Spleen (tissue), 11 donors: ENCODE results near the gene MKLN1. TPM values are rescaled to one million over a fixed set of nuclear protein-coding genes. Genes with fewer than 3 reads are reported as not detected.

Experiments
- DNase-seq: peaks from one replicate; pipeline ENCODE4 v3.0.0-alpha.2; 2020
- H3K27ac ChIP-seq, 8 donors: fragments of 200-600 bp; sonication (generic) in 7 of 8; 1 replicate in 4 of 8; 2 replicates in 4 of 8; pipeline versions ENCODE4 v1.5.0 to v1.8.0; 2016 to 2021; ENCODE audit warnings: inconsistent platforms in 4 of 8, mild to moderate bottlenecking in 4 of 8, moderate library complexity in 1 of 8
- H3K27me3 ChIP-seq, 7 donors: fragments of 200-600 bp; sonication (generic) in 6 of 7; replicated peaks in 1 of 7; 1 replicate in 4 of 7; 2 replicates in 3 of 7; pipeline versions ENCODE4 v1.5.0 to v1.8.0; 2016 to 2021; ENCODE audit warnings: inconsistent platforms in 3 of 7, mild to moderate bottlenecking in 1 of 7
- H3K36me3 ChIP-seq, 6 donors: fragments of 200-600 bp; sonication (generic) in 5 of 6; 1 replicate in 4 of 6; 2 replicates in 2 of 6; pipeline versions ENCODE4 v1.5.0 to v1.8.0; 2016 to 2021; ENCODE audit warnings: inconsistent platforms in 2 of 6
- H3K4me1 ChIP-seq, 6 donors: fragments of 200-600 bp; sonication (generic) in 5 of 6; 1 replicate in 3 of 6; 2 replicates in 3 of 6; pipeline versions ENCODE4 v1.5.0 to v1.8.0; 2016 to 2021; ENCODE audit warnings: inconsistent platforms in 3 of 6
- H3K4me3 ChIP-seq, 8 donors: fragments of 200-600 bp; sonication (generic) in 7 of 8; 1 replicate in 4 of 8; 2 replicates in 4 of 8; pipeline versions ENCODE4 v1.5.0 to v1.8.0; 2016 to 2021; ENCODE audit warnings: inconsistent platforms in 4 of 8, mild to moderate bottlenecking in 4 of 8, moderate library complexity in 2 of 8
- H3K9me3 ChIP-seq, 8 donors: fragments of 200-600 bp; sonication (generic) in 7 of 8; 1 replicate in 4 of 8; 2 replicates in 4 of 8; pipeline versions ENCODE4 v1.5.0 to v1.8.0; 2016 to 2021; ENCODE audit warnings: inconsistent platforms in 4 of 8
- CTCF ChIP-seq, 11 experiments: fragments of 200-600 bp in 7 of 11; fragments of 450-650 bp in 4 of 11; sonication (generic) in 4 of 11; IDR thresholded peaks in 8 of 11; conservative IDR thresholded peaks in 3 of 11; 1 replicate in 7 of 11; 2 replicates in 4 of 11; pipeline versions ENCODE4 v1.4.0 to v1.8.0; 2016 to 2021; ENCODE audit warnings: antibody characterized with exemption in 11 of 11, inconsistent platforms in 4 of 11, mild to moderate bottlenecking in 1 of 11
- POLR2A ChIP-seq, 3 donors: fragments of 450-650 bp; IDR thresholded peaks; one replicate each; pipeline ENCODE4 v1.5.1; 2017; ENCODE audit warnings: antibody characterized with exemption in 3 of 3, mild to moderate bottlenecking in 1 of 3
- POLR2AphosphoS5 ChIP-seq, 3 donors: sonication (generic); formaldehyde crosslinking; IDR thresholded peaks; one replicate each; pipeline ENCODE4 v1.5.1; 2017; ENCODE audit warnings: antibody characterized with exemption in 3 of 3
- WGBS, 5 donors: extraction: QIAGEN DNeasy Blood & Tissue Kit in 3 of 5; methylation state at CpG; one replicate each; pipeline versions ENCODE4 v1.1.5 to v1.1.7; 2013 to 2018; 5-methylcytosine and 5-hydroxymethylcytosine counted together
- intact Hi-C: fragments of 100-400 bp; cut with DNase I; formaldehyde crosslinking; loops from one replicate; pipeline ENCODE4 v1.15.0; 2023; ENCODE audit warnings: low total_unique reads
- polyA plus RNA-seq, 3 donors: library from polyadenylated mRNA; stranded (reverse); fragments of 200-250 nt; gene quantifications; one replicate each; pipeline ENCODE4 v1.2.1, GENCODE V29; 2013
- total RNA-seq, 7 donors: library from RNA; depleted of rRNA in 3 of 7; stranded (reverse); fragments of >200 nt in 3 of 7; fragmentation: NEBNext Ultra II Directional in 4 of 7; extraction: Animal tissue kit (Norgen Biotek cat#: 25700) in 4 of 7; gene quantifications; one replicate each; pipeline versions ENCODE4 v1.1.0 to v1.2.1, GENCODE V29; 2016 to 2021
- donor health status: healthy with polysubstance abuse.
- donor health status: DM: no; HTN: no; CAD: no; lungs with moderate emphysema.
- donor health status: DM: no; HTN: no; CAD: no.
- donor health status: Bipolar disorder and iron deficiency.
- donor health status: healthy.
- donor health status: DM: no; HTN: no; CAD: no.
- donor health status: DM: yes; HTN: yes; CAD: no.

Gene MKLN1
- total and polyA plus RNA-seq, 10 donors: 7.1 to 87.4 (median 66.5) TPM

- DNase-seq: no peak
- TF ChIP-seq POLR2A (IDR thresholded peaks at IDR 0.05): no peak
- TF ChIP-seq CTCF (IDR thresholded peaks at IDR 0.05 in 8 of 11, conservative IDR thresholded peaks at IDR 0.05 in 3 of 11): no peak
- no peak for TF ChIP-seq POLR2AphosphoS5 (IDR thresholded peaks at IDR 0.05)
- intact Hi-C loops: no loop called here
- no peak overlapping the region for H3K27ac ChIP-seq
- H3K9me3 ChIP-seq: peaks cover 0 to 4% (median 0%) of the 10 kb centered on the region in 8 donors
- H3K36me3 ChIP-seq: peaks cover 2 to 92% (median 61%) of the 10 kb centered on the region in 6 donors
- no peaks in the 10 kb centered on the region for H3K27me3 ChIP-seq
- H3K4me1 ChIP-seq: no peaks in the 10 kb centered on the region
- H3K4me3 ChIP-seq: no peak overlapping the region
- 95 to 99% (median 99%) methylated on average over 4 of the region's 4 CpGs for WGBS, 5 donors
Measured at GRCh38 chr7:131471250-131472004, 143.8 kb downstream of the MKLN1 start.

DNA sequence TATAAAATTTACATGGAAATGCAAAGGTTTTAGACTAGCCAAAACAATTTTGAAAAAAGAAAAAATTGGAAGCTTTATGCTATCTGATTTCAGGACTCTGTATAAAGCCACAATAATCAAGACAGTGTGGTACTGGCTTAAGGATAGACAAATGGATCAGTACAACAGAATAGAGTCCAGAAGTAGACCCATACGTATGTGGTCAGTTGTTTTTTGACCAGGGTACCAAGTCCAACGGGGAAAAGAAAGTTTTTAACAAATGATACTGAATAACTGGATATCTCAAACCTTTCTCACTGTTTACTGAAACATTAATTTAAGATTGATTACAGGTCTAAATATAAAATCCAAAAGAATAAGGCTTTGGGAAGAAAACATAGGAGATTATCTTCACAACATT lies 149.1 kb downstream of the MKLN1 start:
- 90 to 96% (median 95%) methylated on average over 2 of the region's 2 CpGs for WGBS, 5 donors
- H3K4me3 ChIP-seq: no peak overlapping the region
- H3K4me1 ChIP-seq: peaks cover 0 to 8% (median 0%) of the 10 kb centered on the region in 6 donors
- TF ChIP-seq POLR2AphosphoS5 (IDR thresholded peaks at IDR 0.05) (no peak), POLR2A (IDR thresholded peaks at IDR 0.05) (no peak), CTCF (IDR thresholded peaks at IDR 0.05 in 8 of 11, conservative IDR thresholded peaks at IDR 0.05 in 3 of 11) (no peak)
- no peak overlapping the region for H3K27ac ChIP-seq
- H3K27me3 ChIP-seq: no peaks in the 10 kb centered on the region
- intact Hi-C loops: no loop called here
- peaks cover 2 to 80% (median 20%) of the 10 kb centered on the region in 6 donors for H3K36me3 ChIP-seq
- H3K9me3 ChIP-seq: peaks cover 0 to 4% (median 0%) of the 10 kb centered on the region in 8 donors
- DNase-seq: no peak

DNA sequence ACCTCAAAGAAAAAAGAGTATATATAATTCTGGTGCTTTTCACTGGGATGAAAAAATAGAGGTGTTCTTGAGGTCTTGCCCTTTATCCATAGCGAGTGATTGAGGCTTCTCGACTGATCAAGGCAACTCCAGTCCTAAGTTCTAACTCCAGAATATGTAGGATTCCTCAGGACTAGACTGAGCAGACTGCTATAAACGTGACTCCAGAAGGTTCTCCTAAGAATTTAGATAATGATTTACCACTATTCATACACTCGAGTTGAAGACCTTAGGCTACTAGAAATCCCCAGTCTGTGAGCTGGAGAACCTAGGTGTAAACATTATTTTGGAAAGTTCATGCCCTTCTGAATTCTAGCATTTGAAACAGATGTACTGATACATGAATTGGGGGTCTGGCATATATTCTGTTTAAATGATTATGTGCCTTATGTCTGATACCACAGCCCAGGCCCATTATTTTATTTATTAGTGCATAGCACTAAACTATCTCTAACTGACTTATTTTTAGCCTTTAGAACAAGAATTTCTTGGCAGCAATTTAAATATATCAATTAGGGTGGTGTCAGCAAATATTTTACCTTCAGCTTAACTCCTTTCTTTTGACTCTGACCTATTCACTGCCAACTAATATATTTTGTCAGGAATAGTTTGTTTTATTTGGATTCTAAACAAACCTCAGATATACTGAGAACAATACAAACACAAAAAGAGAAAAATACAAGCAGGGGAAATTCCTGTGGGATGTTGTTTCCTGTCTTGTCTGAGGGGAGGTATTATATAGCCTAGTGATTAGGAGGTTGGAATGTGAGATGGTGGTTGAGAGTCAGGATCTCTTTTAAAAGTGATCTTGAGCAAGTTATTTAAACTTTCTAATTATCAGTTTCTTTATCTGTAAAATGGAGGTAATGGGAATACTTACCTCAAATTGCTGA lies 153.0 kb downstream of the MKLN1 start:
- Histone ChIP-seq H3K36me3 (peaks cover 0 to 42% (median 3%) of the 10 kb centered on the region in 6 donors), H3K27ac (no peak overlapping the region), H3K9me3 (no peaks in the 10 kb centered on the region), H3K27me3 (no peaks in the 10 kb centered on the region), H3K4me1 (peaks cover 0 to 8% (median 0%) of the 10 kb centered on the region in 6 donors), H3K4me3 (no peak overlapping the region)
- TF ChIP-seq POLR2AphosphoS5 (IDR thresholded peaks at IDR 0.05): no peak
- no peak for TF ChIP-seq CTCF (IDR thresholded peaks at IDR 0.05 in 8 of 11, conservative IDR thresholded peaks at IDR 0.05 in 3 of 11)
- TF ChIP-seq POLR2A (IDR thresholded peaks at IDR 0.05): no peak
- no peak for DNase-seq
- intact Hi-C loops: no loop called here
- WGBS, 5 donors: 80 to 91% (median 87%) methylated on average over 4 of the region's 4 CpGs
